GM12878 (cell line): ENCODE data around the gene AP1B1. TPM values are rescaled to one million over a fixed set of nuclear protein-coding genes. Genes with fewer than 3 reads are reported as not detected.

Experiments used
- ATAC-seq: fragments of 200-7000 bp; cut with Tn5 transposase; 3 replicates; pipeline ENCODE4 v1.9.1; 2020; ENCODE audit warnings: mild to moderate bottlenecking, moderate library complexity
- BruUV-seq: library from RNA; stranded (reverse); fragments of 400-500 nt; replicated peaks from 2 replicates; lab custom pipeline; 2021; lab: Mats Ljungman, UMichigan
- CTCF ChIA-PET: fragments of 300-600 bp; sonication (Branson Sonifier 250); formaldehyde crosslinking; extraction: SDS; loops from one replicate; lab custom pipeline; 2021; ENCODE audit warnings: inconsistent platforms; lab: Yijun Ruan, JAX
- POLR2A ChIA-PET: fragments of 350-600 bp; formaldehyde crosslinking; extraction: SDS; loops from one replicate; lab custom pipeline; 2021; ENCODE audit warnings: inconsistent platforms; lab: Charles Lee
- RAD21 ChIA-PET: fragments of 300-600 bp; sonication (Branson Sonifier 250); formaldehyde crosslinking; loops from one replicate; lab custom pipeline; 2023; ENCODE audit warnings: antibody characterized with exemption; ENCODE audit not compliant: unreplicated experiment; lab: Charles Lee
- SMC1A ChIA-PET: fragments of 300-600 bp; sonication (Branson Sonifier 250); formaldehyde crosslinking; loops from one replicate; lab custom pipeline; 2023; ENCODE audit not compliant: unreplicated experiment, uncharacterized antibody; lab: Charles Lee
- DNase-seq: peaks from one replicate; pipeline ENCODE4 v3.0.0-alpha.2; 2011; ENCODE audit warnings: low read depth, low spot score
- FAIRE-seq: peaks from 3 replicates; lab custom pipeline; 2011; peaks lifted over from hg19 to GRCh38; lab: Jason Lieb, UNC
- H2AFZ ChIP-seq: 2 replicates; pipeline ENCODE4 v1.6.0; 2011; ENCODE audit warnings: low read depth, low read length, control low read depth; ENCODE audit not compliant: control insufficient read depth
- H3K27ac ChIP-seq: 2 replicates; pipeline ENCODE4 v1.5.1; 2011; ENCODE audit warnings: control low read depth; ENCODE audit not compliant: control insufficient read depth, insufficient read depth
- H3K27me3 ChIP-seq, 2 experiments: replicated peaks in 1 of 2; 2 replicates each; pipeline versions ENCODE4 v1.6.0 to v1.6.1; 2011; ENCODE audit warnings: low read length in 1 of 2; ENCODE audit not compliant: control insufficient read depth in 2 of 2, insufficient read depth in 2 of 2
- H3K36me3 ChIP-seq, 2 experiments: 2 replicates each; pipeline ENCODE4 v1.5.1; 2011; ENCODE audit warnings: low read length in 1 of 2; ENCODE audit not compliant: control insufficient read depth in 2 of 2, insufficient read depth in 2 of 2
- H3K4me1 ChIP-seq: 2 replicates; pipeline ENCODE4 v1.6.1; 2011; ENCODE audit warnings: mild to moderate bottlenecking, low read length, moderate library complexity, mixed read lengths; ENCODE audit not compliant: control insufficient read depth, insufficient read depth
- H3K4me2 ChIP-seq: 2 replicates; pipeline ENCODE4 v1.6.0; 2011; ENCODE audit warnings: control low read depth; ENCODE audit not compliant: control insufficient read depth, insufficient read depth
- H3K4me3 ChIP-seq: fragments of 200-600 bp; sonication (generic); 2 replicates; pipeline ENCODE4 v1.5.1; 2016
- H3K79me2 ChIP-seq: 2 replicates; pipeline ENCODE4 v1.6.0; 2011; ENCODE audit warnings: low read length; ENCODE audit not compliant: control insufficient read depth, insufficient read depth
- H3K9ac ChIP-seq: 2 replicates; pipeline ENCODE4 v1.8.0; 2011; ENCODE audit warnings: low read length, control low read depth, mixed read lengths; ENCODE audit not compliant: control insufficient read depth, insufficient read depth
- H3K9me3 ChIP-seq: replicated peaks from 3 replicates; pipeline ENCODE4 v1.5.1; 2011; ENCODE audit warnings: mild to moderate bottlenecking, low read length; ENCODE audit not compliant: control insufficient read depth, insufficient read depth
- H4K20me1 ChIP-seq: 2 replicates; pipeline ENCODE4 v1.6.0; 2011; ENCODE audit not compliant: control insufficient read depth, insufficient read depth
- EP300 ChIP-seq, 2 experiments: fragments of 150-350 bp in 1 of 2; IDR thresholded peaks; 2 replicates each; pipeline ENCODE4 v1.6.1; 2011 to 2012; ENCODE audit warnings: low read depth in 2 of 2, low read length in 2 of 2, borderline replicate concordance in 1 of 2, improper control_type of control experiment in 1 of 2, inconsistent platforms in 1 of 2; ENCODE audit not compliant: control insufficient read depth in 1 of 2
- SPI1 ChIP-seq: IDR thresholded peaks from 2 replicates; pipeline ENCODE4 v1.6.1; 2011; ENCODE audit warnings: low read depth, mild to moderate bottlenecking, low read length, moderate library complexity, borderline replicate concordance; ENCODE audit not compliant: insufficient read depth
- WGBS: methylation state at CpG from one replicate; pipeline ENCODE4 v1.1.6; 2016; ENCODE audit warnings: low lambda C conversion rate; ENCODE audit not compliant: insufficient replicate concordance, insufficient coverage; ENCODE audit errors: missing lambda C conversion rate; 5-methylcytosine and 5-hydroxymethylcytosine counted together
- in situ Hi-C: fragments of 300-500 bp; cut with MboI; formaldehyde crosslinking; loops from 9 replicates; pipeline ENCODE4 v1.14.3; 2018; ENCODE audit warnings: mixed read lengths
- intact Hi-C: fragments of 100-400 bp; cut with micrococcal nuclease; formaldehyde crosslinking; loops from one replicate; pipeline ENCODE4 v1.14.2; 2022; ENCODE audit not compliant: unreplicated experiment
- polyA plus RNA-seq, 11 experiments: library from polyadenylated mRNA; depleted of rRNA in 4 of 11; unstranded in 6 of 11; stranded (reverse) in 5 of 11; fragments of >200 nt; fragmentation: Nextera tagmentation in 4 of 11; fragmentation: Illumina TruSeq in 1 of 11; extraction: Ambion mirVana in 4 of 11; extraction: Trizol in 1 of 11; gene quantifications; 1 replicate in 1 of 11; 2 replicates in 10 of 11; pipeline versions ENCODE4 v1.2.1 to v1.2.3, GENCODE V29; 2011 to 2016; ENCODE audit warnings: inconsistent platforms in 2 of 11, missing spikeins in 2 of 11, low read depth in 1 of 11
- total RNA-seq, 4 experiments: library from RNA; depleted of rRNA in 3 of 4; stranded (reverse); fragments of >200 nt in 3 of 4; fragmentation: Illumina TruSeq in 1 of 4; extraction: Trizol in 1 of 4; gene quantifications; 2 replicates each; pipeline versions ENCODE4 v1.2.1 to v1.2.3, GENCODE V29; 2013 to 2021
- TF ChIP-seq, protein P1 (sequence below): IDR thresholded peaks from 2 replicates; pipeline ENCODE4 v1.6.1; 2012; ENCODE audit warnings: mild to moderate bottlenecking, low read depth, low read length

The AP1B1 gene
- total and polyA plus RNA-seq, 10 of the 15 experiments (the other 5 are each of a cell fraction or from before 2014, with no cell fraction given) = 2.1 to 98.6 (median 57.8) TPM

DNA sequence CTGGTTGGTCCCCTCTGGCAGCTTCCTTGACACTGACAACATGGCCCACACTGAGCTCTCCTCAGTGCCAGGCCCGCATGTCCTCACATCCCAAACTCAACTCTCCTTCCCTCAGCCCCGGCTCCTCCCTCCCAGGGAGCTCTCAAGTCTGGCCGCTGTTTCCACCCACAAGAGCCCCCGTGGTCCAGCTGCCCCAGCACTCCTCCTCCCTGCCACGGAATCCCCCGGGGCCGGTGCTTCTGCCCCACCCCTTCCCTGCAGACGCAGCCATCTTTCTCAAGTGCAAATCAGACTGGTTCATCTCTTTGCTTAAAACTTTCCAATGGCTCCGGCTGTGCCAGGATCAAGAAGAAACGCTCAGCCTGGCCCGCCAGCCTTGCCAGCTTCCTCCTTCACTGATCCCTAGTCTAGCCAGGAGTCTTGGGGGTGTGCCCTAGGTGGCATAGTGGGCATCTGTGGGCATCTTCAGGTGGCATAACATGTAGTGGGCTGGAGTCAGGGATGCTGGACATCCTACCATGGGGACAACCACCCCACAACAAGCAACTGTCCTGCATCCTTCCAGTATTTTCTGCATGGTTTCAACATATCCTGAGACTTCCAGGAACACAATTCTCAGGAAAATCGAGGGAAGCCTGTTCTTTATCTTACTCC, 50.6 kb downstream of the AP1B1 start:
- Histone ChIP-seq H3K4me3 (no peak overlapping the region), H4K20me1 (no peaks in the 10 kb centered on the region), H3K9ac (no peak overlapping the region), H3K4me2 (no peak overlapping the region), H3K36me3 (peaks cover 23 to 55% of the 10 kb centered on the region in 2 experiments), H3K4me1 (no peaks in the 10 kb centered on the region), H3K79me2 (no peaks in the 10 kb centered on the region), H3K27ac (no peak overlapping the region), H3K9me3 (no peaks in the 10 kb centered on the region), H2AFZ (no peak overlapping the region), H3K27me3 (no peaks in the 10 kb centered on the region)
- no TSS peak for BruUV-seq
- in situ Hi-C loops (no loop called here), intact Hi-C loops (no loop called here)
- RAD21 ChIA-PET = no interaction called here
- SMC1A ChIA-PET = no interaction called here
- POLR2A ChIA-PET = no interaction called here
- CTCF ChIA-PET = no interaction called here
- TF ChIP-seq, protein P1, sequence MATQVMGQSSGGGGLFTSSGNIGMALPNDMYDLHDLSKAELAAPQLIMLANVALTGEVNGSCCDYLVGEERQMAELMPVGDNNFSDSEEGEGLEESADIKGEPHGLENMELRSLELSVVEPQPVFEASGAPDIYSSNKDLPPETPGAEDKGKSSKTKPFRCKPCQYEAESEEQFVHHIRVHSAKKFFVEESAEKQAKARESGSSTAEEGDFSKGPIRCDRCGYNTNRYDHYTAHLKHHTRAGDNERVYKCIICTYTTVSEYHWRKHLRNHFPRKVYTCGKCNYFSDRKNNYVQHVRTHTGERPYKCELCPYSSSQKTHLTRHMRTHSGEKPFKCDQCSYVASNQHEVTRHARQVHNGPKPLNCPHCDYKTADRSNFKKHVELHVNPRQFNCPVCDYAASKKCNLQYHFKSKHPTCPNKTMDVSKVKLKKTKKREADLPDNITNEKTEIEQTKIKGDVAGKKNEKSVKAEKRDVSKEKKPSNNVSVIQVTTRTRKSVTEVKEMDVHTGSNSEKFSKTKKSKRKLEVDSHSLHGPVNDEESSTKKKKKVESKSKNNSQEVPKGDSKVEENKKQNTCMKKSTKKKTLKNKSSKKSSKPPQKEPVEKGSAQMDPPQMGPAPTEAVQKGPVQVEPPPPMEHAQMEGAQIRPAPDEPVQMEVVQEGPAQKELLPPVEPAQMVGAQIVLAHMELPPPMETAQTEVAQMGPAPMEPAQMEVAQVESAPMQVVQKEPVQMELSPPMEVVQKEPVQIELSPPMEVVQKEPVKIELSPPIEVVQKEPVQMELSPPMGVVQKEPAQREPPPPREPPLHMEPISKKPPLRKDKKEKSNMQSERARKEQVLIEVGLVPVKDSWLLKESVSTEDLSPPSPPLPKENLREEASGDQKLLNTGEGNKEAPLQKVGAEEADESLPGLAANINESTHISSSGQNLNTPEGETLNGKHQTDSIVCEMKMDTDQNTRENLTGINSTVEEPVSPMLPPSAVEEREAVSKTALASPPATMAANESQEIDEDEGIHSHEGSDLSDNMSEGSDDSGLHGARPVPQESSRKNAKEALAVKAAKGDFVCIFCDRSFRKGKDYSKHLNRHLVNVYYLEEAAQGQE = no peak
- TF ChIP-seq SPI1 (no peak), EP300 (IDR thresholded peaks at IDR 0.05; ENCODE audit: borderline replicate concordance in 1 of 2, control insufficient read depth in 1 of 2, low read depth in 2 of 2, low read length in 2 of 2) (no peak)
- no peak for DNase-seq
- ATAC-seq = no peak
- no peak for FAIRE-seq
- WGBS = 88% methylated on average over 12 of the region's 12 CpGs
